Hepatic stellate cell (primary cell): ENCODE data around the gene SLC31A1.

Experiments
- DNase-seq: peaks from one replicate; pipeline ENCODE4 v3.0.0; 2011; ENCODE audit warnings: low spot score

Gene SLC31A1

DNA sequence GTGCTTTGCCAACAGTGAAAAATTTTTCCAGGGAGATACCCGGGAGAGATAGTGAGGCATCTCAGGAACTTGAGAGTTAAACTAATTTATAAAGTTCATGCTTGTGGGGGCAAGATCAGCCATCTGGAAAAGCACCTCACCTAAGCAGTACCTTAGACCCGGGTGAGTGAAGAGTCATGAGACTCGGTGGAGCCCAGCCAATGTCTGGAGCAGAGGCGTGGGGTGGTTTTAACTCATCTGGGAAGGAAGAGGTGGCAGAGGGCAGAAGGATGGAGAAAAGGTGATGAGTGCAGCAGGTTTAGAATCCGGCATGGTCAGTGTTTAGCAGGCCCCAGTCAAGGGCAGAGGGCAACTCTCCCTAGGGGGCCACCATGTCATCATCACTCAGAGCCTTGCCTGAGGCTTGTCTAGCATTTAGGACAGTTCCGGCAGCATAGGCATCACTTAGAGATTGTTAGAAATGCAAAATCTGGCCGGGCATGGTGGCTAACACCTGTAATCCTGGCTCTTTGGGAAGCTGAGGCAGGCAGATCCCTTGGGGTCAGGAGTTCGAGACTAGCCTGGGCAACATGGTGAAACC is 86.1 kb downstream of the SLC31A1 start:
- no peak for DNase-seq

- DNase-seq: peak; percentile 40
Observed at GRCh38 chr9:113309204-113309813, 88.0 kb downstream of the SLC31A1 start.

DNA sequence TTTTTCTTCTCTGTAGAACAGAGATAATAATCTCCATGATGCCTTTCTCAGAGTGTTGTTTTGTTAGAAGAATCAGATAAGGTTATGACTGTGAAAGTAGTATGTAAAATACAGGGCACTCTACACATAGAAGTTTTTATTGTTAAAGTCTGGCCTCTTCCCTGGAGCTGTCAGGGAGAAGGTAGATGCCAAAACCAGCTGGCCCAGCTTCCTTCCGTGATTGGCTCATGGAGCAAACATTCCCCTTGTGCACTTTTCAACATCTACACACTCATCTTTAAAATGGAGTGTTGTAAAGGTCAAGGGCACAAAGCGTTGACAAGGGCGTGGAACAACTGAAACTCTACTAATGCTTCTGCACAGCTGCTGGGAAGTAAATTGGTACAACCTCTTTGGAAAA is 89.2 kb downstream of the SLC31A1 start:
- no peak for DNase-seq

GRCh38 chr9:113311961-113312360 is 90.6 kb downstream of the SLC31A1 start:
- DNase-seq: no peak

GRCh38 chr9:113313261-113313660 is 91.9 kb downstream of the SLC31A1 start:
- DNase-seq: no peak
